ENCODE results near the gene JUND. TPM values are rescaled to one million over a fixed set of nuclear protein-coding genes. Genes with fewer than 3 reads are reported as not detected.

JUND gene
- total and polyA plus RNA-seq, 2 of the 4 experiments (the other 2 are of a cell fraction), result 14.2 to 77.2 TPM

DNA sequence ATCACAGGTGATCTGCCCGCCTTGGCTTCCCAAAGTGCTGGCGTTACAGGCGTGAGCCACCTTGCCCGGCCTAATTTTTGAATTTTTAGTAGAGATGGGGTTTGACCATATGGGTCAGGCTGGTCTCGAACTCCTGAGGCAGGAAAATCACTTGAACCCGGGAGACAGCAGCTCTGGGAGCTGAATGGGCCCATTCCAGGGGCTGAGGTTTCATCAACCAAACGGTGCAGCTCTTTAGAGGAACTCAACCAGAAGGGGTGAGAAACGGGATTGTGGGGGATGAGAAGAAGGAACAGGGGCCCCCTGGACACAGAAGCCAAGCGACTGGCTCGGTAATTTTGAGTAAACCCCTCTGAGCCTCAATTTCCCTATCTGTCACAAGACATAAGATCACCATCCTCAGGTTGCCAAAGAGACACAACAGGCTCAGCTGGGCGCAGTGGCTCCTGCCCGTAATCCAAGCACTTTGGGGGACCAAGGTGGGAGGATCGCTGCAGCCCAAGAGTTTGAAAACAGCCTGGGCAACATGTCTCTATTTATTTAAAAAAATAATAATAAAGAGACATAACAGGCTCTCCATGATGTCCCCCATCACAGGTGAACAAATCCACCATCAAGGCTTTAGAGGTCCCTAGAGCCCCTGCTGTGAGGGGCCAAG lies 7.7 kb downstream of the JUND start:
- no peaks in the 10 kb centered on the region for H3K27me3 ChIP-seq (ENCODE audit: control insufficient read depth, insufficient read depth, low read length)
- TF ChIP-seq NFE2L2 (IDR thresholded peaks at IDR 0.05; ENCODE audit: low read depth, low read length) (no peak), POLR2A (IDR thresholded peaks at IDR 0.05; ENCODE audit: low read depth, low read length) (no peak; the same call in 1 of the 2 replicates), USF2 (IDR thresholded peaks at IDR 0.05; ENCODE audit: low read depth, low read length) (no peak), BHLHE40 (IDR thresholded peaks at IDR 0.05; ENCODE audit: low read depth, low read length) (no peak), MAZ (IDR thresholded peaks at IDR 0.05; ENCODE audit: borderline replicate concordance, low read depth, low read length) (no peak), RAD21 (IDR thresholded peaks at IDR 0.05; ENCODE audit: low read length) (no peak), SMC3 (IDR thresholded peaks at IDR 0.05; ENCODE audit: low read depth, low read length) (no peak), CEBPB (IDR thresholded peaks at IDR 0.05; ENCODE audit: low read depth, low read length) (no peak), CHD1 (IDR thresholded peaks at IDR 0.05; ENCODE audit: low read depth, low read length) (no peak), RCOR1 (IDR thresholded peaks at IDR 0.05; ENCODE audit: insufficient replicate concordance, low read length) (no peak), MXI1 (IDR thresholded peaks at IDR 0.05; ENCODE audit: borderline replicate concordance, low read depth, low read length) (no peak), RFX5 (IDR thresholded peaks at IDR 0.05; ENCODE audit: low read depth, low read length) (no peak), MAFK (IDR thresholded peaks at IDR 0.05; ENCODE audit: low read depth, low read length) (no peak), FOS (IDR thresholded peaks at IDR 0.05; ENCODE audit: low read depth, low read length) (no peak)
- TF ChIP-seq, protein P1, sequence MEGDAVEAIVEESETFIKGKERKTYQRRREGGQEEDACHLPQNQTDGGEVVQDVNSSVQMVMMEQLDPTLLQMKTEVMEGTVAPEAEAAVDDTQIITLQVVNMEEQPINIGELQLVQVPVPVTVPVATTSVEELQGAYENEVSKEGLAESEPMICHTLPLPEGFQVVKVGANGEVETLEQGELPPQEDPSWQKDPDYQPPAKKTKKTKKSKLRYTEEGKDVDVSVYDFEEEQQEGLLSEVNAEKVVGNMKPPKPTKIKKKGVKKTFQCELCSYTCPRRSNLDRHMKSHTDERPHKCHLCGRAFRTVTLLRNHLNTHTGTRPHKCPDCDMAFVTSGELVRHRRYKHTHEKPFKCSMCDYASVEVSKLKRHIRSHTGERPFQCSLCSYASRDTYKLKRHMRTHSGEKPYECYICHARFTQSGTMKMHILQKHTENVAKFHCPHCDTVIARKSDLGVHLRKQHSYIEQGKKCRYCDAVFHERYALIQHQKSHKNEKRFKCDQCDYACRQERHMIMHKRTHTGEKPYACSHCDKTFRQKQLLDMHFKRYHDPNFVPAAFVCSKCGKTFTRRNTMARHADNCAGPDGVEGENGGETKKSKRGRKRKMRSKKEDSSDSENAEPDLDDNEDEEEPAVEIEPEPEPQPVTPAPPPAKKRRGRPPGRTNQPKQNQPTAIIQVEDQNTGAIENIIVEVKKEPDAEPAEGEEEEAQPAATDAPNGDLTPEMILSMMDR (conservative IDR thresholded peaks at IDR 0.05; ENCODE audit: low read depth, low read length), result no peak
- TF ChIP-seq, protein P2, sequence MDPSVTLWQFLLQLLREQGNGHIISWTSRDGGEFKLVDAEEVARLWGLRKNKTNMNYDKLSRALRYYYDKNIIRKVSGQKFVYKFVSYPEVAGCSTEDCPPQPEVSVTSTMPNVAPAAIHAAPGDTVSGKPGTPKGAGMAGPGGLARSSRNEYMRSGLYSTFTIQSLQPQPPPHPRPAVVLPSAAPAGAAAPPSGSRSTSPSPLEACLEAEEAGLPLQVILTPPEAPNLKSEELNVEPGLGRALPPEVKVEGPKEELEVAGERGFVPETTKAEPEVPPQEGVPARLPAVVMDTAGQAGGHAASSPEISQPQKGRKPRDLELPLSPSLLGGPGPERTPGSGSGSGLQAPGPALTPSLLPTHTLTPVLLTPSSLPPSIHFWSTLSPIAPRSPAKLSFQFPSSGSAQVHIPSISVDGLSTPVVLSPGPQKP (IDR thresholded peaks at IDR 0.05; ENCODE audit: borderline replicate concordance, low read depth, low read length), result no peak
- no peak overlapping the region for H3K4ac ChIP-seq (ENCODE audit: low read depth, low read length)
- H2BK20ac ChIP-seq (ENCODE audit: low read depth, low read length), result no peak overlapping the region
- H3K27ac ChIP-seq (ENCODE audit: insufficient read depth, low read length), result no peak overlapping the region
- no peak for DNase-seq
- peaks cover 18% of the 10 kb centered on the region for H3K4me1 ChIP-seq (ENCODE audit: control insufficient read depth, insufficient read depth, low read length)
- no peak overlapping the region for H2AFZ ChIP-seq (replicated peaks; ENCODE audit: low read length, poor library complexity)
- ATAC-seq (ENCODE audit: low read depth), result no peak
- no peaks in the 10 kb centered on the region for H3K9me3 ChIP-seq (ENCODE audit: control insufficient read depth, insufficient read depth, low read length)
- CTCF ChIA-PET, result no interaction called here
- BruUV-seq (replicated peaks), result no TSS peak
- no peak overlapping the region for H3K18ac ChIP-seq (ENCODE audit: low read depth, low read length)
- H3K4me2 ChIP-seq (ENCODE audit: low read depth, low read length), result no peak overlapping the region
- 98% methylated on average over 7 of the region's 13 CpGs; no CpG with 5 or more reads in 1 of the 2 experiments for WGBS, 2 experiments (ENCODE audit: extremely low coverage in 2 of 2, insufficient read length in 1 of 2)
- H4K5ac ChIP-seq (ENCODE audit: low read depth, low read length), result no peak overlapping the region
- H2AK5ac ChIP-seq (ENCODE audit: low read depth, low read length), result peak overlapping the region; percentile 75
- no peak overlapping the region for H3K56ac ChIP-seq (ENCODE audit: extremely low read depth, insufficient read depth, low read length)
- intact Hi-C loops (cut with micrococcal nuclease), result no loop called here
- H2AK9ac ChIP-seq (replicated peaks; ENCODE audit: low read depth, low read length, poor library complexity), result no peak overlapping the region
- peaks cover 13 to 54% of the 10 kb centered on the region in 2 experiments for H3K79me1 ChIP-seq (ENCODE audit: low read depth in 1 of 2, low read length in 2 of 2)
- H4K20me1 ChIP-seq (ENCODE audit: insufficient read depth, low read length), result peaks cover 49% of the 10 kb centered on the region
- H3K23ac ChIP-seq (ENCODE audit: low read depth, low read length), result no peak overlapping the region
- in situ Hi-C loops (cut with MboI; ENCODE audit: low sequenced_read_pairs), result loop anchor here (10.0 kb wide), 1 partner anchor 131 kb away; no protein-coding TSS in a partner anchor
- no peak overlapping the region for H2BK5ac ChIP-seq (ENCODE audit: low read depth, low read length, poor library complexity, severe bottlenecking)
- H3K4me3 ChIP-seq (ENCODE audit: insufficient read depth, low read depth, low read length), result no peak overlapping the region
- no peak overlapping the region; a peak in 1 of 4 replicates for H4K8ac ChIP-seq (ENCODE audit: low read depth in 2 of 2, low read length in 2 of 2)
- H3K14ac ChIP-seq (replicated peaks; ENCODE audit: low read depth, low read length), result no peak overlapping the region
- peaks cover 4% of the 10 kb centered on the region for H3K9me1 ChIP-seq (ENCODE audit: insufficient read depth, low read length)
- H3K9ac ChIP-seq (ENCODE audit: low read depth, low read length), result no peak overlapping the region
- POLR2A ChIA-PET (ENCODE audit: unreplicated experiment), result no interaction called here
- no peak overlapping the region for H4K91ac ChIP-seq (ENCODE audit: insufficient read depth, low read depth, low read length)
- dilution Hi-C loops (cut with HindIII; ENCODE audit: low sequenced_read_pairs, unreplicated experiment), result no loop called here
- H2BK15ac ChIP-seq (ENCODE audit: low read depth, low read length), result no peak overlapping the region
- no peak overlapping the region for H2BK120ac ChIP-seq (ENCODE audit: low read depth, low read length)
- H3K36me3 ChIP-seq (ENCODE audit: control insufficient read depth, insufficient read depth, low read length), result peaks cover 11% of the 10 kb centered on the region
